Hindlimb muscle (tissue), 1 donor: Measurements from ENCODE around the gene CAPN9. TPM values are rescaled to one million over a fixed set of nuclear protein-coding genes. Genes with fewer than 3 reads are reported as not detected.
"Not testable (repeated sequence)": the region's sequence is repeated elsewhere in the genome, so short reads cannot be mapped to it uniquely, and the experiment has no call there.

ENCODE experiments used
- DNase-seq: peaks from one replicate; pipeline ENCODE4 v3.0.0-alpha.2; 2013
- polyA plus RNA-seq: library from polyadenylated mRNA; unstranded; fragments of 120-200 nt; gene quantifications from one replicate; pipeline ENCODE4 v1.2.1, GENCODE V29; 2013; ENCODE audit not compliant: insufficient read length

The CAPN9 gene
- polyA plus RNA-seq, 1 donor: 0.57 TPM

GRCh38 chr1:230826166-230826875 lies 79.1 kb downstream of the CAPN9 start:
- no peak for DNase-seq

- DNase-seq: peak; percentile 61
Observed at GRCh38 chr1:230827081-230827681, 80.0 kb downstream of the CAPN9 start.

DNA sequence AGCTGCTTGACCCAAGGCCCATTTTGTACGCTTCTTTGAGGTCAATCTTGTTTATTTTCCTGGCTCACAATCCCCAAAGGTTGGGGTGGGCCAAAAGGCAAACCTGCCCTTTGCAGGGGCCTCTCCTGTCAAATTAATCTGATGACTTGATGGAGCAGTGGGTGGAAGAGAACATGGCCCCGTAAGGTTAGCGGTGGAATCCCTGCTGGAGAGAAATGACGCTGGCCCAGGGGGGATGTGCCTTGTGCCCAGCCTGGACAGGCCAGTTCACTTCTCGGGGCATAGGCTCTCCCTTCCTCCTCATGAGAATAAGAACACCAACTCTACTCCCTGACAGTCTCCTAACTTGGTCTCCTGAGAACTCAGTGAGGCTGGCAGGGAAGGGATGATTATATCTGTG lies 80.6 kb downstream of the CAPN9 start:
- DNase-seq: no peak

- DNase-seq: no peak
Observed at GRCh38 chr1:230828421-230828820, 81.2 kb downstream of the CAPN9 start.

DNA sequence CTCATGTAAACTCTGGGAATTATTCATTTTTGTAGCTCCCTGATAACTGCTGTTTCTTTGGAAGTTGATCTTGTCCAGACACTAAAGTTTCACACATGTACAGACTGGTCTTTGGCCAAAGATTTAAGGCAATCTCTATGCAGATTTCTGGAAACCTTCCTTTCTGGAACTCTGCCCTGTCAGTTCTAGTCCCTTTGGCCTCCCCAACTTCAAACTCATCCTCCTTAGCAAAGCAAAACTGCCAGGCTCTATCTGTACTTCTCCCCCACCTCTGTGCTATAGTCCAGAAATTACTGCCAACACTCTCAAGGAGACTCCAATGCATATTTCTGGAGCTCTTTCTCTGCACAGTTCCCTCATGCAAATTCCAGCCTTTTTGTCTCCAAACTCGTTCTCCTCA lies 84.6 kb downstream of the CAPN9 start:
- no peak for DNase-seq

DNA sequence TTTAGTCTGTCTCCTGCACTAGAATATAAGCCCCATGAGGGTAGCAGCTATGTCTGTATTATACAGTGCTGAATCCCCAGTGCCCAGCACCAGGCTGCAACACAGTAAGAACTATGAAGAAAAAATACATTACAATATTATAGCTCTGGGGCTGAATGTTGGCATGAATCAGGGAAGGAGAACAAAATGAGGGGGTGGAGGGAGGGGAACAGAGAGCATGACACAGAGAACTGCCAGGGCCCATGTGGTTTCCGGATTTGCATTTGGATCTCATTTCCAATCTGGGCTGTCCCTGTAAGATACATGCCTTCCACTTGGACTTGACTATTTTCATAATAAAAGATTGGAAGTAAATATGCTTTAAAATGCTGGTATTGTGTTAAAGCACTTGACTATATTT lies 85.3 kb downstream of the CAPN9 start:
- DNase-seq: no peak

DNA sequence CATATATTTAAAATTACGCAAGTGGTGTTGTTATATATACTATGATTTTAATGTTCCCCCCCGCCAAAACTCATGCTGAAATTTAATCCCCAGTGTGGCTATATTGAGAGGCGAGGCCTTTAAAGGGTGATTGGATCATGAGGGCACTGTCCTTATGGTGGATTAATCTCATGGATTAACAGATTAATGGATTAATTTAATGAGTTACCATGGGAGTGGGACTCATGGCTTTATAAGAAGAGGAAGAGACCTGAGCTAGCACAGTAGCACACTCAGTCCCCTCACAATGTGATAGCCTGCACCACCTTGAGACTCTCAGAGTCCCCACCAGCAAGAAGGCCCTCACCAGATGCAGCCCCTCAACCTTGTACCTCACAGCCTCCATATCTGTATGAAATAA lies 86.3 kb downstream of the CAPN9 start:
- DNase-seq: no peak

DNA sequence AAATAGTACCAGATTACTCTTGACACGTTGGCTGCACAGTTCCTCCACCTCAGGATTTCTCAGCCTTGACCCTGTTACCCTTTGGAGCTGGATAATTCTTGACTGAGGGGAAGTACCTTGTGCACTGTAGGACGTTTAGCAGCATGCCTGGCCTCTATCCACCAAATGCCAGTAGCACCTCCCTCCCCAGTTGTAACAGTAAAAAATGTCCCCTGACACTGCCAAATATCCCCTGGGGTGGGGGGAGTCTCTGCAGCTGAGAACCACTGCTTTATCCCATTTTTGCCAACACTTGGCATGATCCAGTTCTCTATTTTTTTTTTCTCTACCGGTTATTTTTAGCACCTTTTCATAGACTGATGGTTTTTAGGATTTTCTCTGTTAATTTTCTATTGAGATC lies 87.1 kb downstream of the CAPN9 start:
- no peak for DNase-seq

GRCh38 chr1:230836347-230836746 lies 89.2 kb downstream of the CAPN9 start:
- no peak for DNase-seq

GRCh38 chr1:230836793-230837192 lies 89.6 kb downstream of the CAPN9 start:
- DNase-seq: no peak

DNA sequence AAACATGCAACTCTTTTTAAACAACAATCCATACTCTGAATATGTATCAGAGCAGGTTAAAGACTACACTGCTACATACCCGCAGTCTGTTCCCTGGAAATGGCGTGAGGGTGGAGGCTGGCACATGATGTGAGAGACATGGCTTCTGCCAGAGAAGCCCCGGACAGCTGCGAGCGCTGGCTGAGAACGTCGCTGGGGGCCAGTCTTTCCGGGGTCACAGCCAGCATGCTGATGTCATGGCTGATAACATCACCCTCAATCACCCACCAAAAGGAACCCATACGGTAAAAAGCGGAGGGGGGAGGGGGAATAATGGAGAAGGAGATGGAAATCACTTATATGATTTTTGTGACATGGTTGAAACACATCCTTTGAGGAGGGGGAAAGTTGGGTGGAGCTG lies 92.0 kb downstream of the CAPN9 start:
- DNase-seq: no peak

DNA sequence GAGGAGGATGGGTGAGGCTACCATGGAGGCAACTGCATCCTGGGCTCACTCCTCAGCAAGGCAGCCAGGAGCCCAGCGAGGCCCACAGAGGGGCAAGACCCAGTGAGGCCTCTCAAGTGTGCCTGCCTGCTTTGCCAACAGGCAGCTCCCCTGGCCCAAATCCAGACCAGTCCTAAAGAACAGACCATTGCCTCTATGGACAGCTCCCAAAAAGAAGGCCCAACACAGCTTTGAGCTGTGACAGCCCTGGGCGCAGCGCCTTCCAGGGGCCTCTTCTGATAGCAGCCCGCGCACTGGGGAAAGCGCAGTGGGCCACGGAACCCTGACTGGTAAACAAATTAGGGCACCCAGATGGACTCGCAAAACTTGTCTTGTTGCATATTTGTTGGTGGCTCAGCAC lies 95.6 kb downstream of the CAPN9 start:
- no peak for DNase-seq

DNA sequence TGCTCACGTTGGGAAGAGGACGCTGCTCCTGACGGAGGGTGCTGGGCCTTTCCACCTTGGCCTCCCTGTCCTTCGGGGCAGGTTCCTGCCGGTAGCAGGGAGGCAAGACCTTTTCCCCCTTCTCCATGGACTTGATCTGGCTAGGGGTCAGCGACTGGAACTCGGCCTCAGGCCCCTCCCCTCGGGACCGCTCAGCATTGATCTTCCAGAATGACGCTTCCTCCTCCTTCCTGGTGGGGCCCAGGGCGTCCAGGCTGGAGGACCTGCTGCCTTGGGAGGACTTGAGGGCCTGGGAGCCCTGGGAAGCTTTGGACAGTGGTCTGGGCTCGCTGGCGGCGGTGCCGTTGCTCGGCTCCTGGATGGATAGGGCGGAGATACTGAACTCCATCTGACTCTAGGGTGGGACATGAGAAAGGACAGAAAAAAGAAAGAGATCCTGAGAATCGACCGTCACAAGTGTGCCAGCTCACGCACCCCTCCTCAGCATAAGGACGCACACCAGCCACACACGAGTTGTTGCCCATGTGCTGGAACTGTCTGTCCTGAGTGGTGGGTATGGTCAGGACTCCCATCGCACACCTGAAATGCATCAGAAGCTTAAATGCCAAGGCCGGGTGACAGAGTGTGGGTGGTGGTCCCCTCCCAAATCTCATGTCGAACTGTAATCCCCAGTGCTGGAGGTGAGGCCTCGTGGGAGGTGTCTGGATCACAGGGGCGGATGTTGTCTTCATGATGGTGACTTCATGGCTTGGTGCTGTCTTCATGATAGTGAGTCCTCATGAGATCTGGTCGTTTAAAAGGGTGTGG lies 96.5 kb downstream of the CAPN9 start:
- DNase-seq: no peak

DNA sequence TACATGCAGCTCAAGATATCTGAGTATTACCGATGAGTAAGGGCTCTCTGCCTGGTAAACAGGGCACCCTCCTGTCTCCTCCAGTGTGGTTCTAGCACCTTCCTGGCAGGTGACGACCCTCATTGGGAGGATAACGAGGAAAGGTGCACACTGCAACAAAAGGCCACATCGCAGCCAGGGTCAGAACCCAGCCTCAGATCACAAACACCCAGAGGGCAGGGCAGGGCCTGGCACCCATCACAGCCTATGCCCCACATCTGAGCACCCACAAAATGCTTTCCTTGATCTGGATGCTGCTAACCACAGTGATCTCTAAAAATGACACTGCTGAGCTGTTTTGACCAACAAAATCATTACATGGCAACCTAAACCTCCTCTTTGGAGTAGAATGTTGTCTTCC lies 97.4 kb downstream of the CAPN9 start:
- DNase-seq: no peak

DNA sequence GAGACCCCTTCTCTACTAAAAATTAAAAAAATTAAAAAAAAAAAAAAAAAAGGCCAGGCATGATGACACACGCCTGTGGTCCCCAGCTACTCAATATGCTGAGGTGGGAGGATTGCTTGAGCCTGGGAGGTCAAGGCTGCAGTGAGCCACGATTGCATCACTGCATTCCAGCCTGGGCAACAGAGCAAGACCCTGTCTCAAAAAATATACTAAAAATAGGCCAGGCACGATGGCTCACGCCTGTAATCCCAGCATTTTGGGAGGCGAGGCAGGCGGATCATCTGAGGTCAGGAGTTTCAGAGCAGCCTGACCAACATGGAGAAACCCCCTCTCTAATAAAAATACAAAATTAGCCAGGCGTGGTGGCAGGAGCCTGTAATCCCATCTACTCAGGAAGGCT lies 98.0 kb downstream of the CAPN9 start:
- not testable (repeated sequence) for DNase-seq

GRCh38 chr1:230848235-230848634 lies 101.0 kb downstream of the CAPN9 start:
- no peak for DNase-seq

DNA sequence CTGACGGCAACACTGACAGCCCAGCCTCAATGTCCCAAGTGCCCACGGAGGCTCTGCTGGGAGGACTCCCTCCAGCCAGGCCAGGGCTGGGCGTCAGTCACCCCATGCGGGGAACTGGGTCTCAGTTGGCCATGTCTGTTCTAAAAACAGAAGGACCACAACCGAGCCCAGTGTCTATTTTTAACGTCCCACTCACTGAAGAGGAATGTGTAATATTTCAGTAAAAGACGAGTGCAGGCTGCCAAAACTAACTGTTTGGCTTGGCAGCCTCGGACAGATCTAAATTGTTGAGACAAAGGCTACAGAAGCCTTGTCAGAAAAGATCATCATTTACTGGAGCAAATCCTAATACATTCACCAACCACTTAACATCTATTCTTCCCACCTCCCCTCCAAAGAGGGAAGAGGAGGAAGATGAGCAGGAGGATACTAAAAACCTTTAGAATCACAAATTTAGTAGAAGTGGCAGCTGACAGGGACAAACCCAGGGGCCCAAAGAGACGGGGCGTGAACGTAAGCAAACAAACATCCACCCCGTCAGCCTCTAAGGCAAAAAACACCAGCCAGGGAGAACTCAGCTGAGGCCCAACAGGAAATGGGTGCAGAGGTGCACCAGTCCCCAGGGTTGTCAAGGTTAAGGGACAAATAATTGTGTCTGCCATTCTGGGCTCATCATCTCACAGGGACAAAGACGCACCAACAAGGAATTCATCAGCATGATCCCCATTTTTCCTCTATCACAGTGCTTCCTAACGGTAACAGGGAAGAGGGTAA lies 102.5 kb downstream of the CAPN9 start:
- DNase-seq: peak; percentile 87

DNA sequence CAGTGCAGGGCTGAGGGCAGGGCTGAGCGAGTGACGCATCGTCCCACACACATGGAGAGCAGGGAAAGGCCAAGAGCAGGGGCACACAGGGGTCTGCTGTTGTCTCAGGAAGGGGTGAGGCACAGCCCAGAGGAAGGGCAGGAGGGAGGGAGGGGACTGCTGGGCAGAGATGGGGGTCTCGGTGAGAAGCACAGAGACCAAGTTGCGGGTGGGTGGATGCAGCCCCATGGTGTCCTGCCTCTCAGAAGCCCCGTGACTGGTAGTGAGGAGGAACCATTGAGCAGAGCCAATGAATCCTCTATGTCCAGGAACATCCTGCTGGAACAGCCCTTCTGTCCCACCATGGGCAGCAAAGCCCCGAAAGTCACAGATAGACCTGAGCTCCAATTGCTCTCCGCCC lies 103.4 kb downstream of the CAPN9 start:
- no peak for DNase-seq

- no peak for DNase-seq
Observed at GRCh38 chr1:230851291-230851691, 104.1 kb downstream of the CAPN9 start.
